Ectodermal cell (in vitro differentiated cells): ENCODE measurements around the gene SNED1.

Experiments
- H3K27ac ChIP-seq: 2 replicates; pipeline ENCODE4 v1.7.0; 2013; ENCODE audit warnings: mild to moderate bottlenecking, low read depth, low read length; ENCODE audit not compliant: insufficient read depth, poor library complexity, severe bottlenecking
- H3K27me3 ChIP-seq: 2 replicates; pipeline ENCODE4 v1.7.0; 2013; ENCODE audit warnings: mild to moderate bottlenecking, low read length; ENCODE audit not compliant: insufficient read depth, control insufficient read depth, poor library complexity, severe bottlenecking
- H3K36me3 ChIP-seq: one replicate; pipeline ENCODE4 v1.7.0; 2013; ENCODE audit warnings: low read length; ENCODE audit not compliant: control insufficient read depth, insufficient read depth
- H3K4me1 ChIP-seq: one replicate; pipeline ENCODE4 v1.7.0; 2013; ENCODE audit warnings: low read length; ENCODE audit not compliant: control insufficient read depth, insufficient read depth
- H3K4me3 ChIP-seq: 2 replicates; pipeline ENCODE4 v1.7.0; 2013; ENCODE audit warnings: low read depth, low read length, control low read depth; ENCODE audit not compliant: insufficient read depth
- H3K9me3 ChIP-seq: 2 replicates; pipeline ENCODE4 v1.7.0; 2013; ENCODE audit warnings: mild to moderate bottlenecking, low read length, moderate library complexity; ENCODE audit not compliant: control insufficient read depth
- WGBS, 2 experiments: methylation state at CpG; one replicate each; pipeline ENCODE4 v1.1.7; 2013; ENCODE audit warnings: missing lambda C conversion rate in 2 of 2; 5-methylcytosine and 5-hydroxymethylcytosine counted together

SNED1 gene

GRCh38 chr2:241070361-241070760, 71.9 kb downstream of the SNED1 start:
- H3K4me3 ChIP-seq = no peak overlapping the region
- 93 to 95% methylated on average over 13 of the region's 13 CpGs for WGBS, 2 experiments
- H3K4me1 ChIP-seq = peaks cover 3% of the 10 kb centered on the region
- no peaks in the 10 kb centered on the region for H3K27me3 ChIP-seq
- no peak overlapping the region for H3K27ac ChIP-seq
- H3K9me3 ChIP-seq = no peaks in the 10 kb centered on the region
- H3K36me3 ChIP-seq = no peaks in the 10 kb centered on the region

- 91% methylated on average over 31 of the region's 31 CpGs for WGBS, 2 experiments
- Histone ChIP-seq H3K4me3 (no peak overlapping the region), H3K4me1 (peaks cover 3% of the 10 kb centered on the region), H3K9me3 (no peaks in the 10 kb centered on the region), H3K27me3 (no peaks in the 10 kb centered on the region), H3K27ac (no peak overlapping the region), H3K36me3 (no peaks in the 10 kb centered on the region)
These were observed 72.6 kb downstream of the SNED1 start for GRCh38 chr2:241070811-241071676.

DNA sequence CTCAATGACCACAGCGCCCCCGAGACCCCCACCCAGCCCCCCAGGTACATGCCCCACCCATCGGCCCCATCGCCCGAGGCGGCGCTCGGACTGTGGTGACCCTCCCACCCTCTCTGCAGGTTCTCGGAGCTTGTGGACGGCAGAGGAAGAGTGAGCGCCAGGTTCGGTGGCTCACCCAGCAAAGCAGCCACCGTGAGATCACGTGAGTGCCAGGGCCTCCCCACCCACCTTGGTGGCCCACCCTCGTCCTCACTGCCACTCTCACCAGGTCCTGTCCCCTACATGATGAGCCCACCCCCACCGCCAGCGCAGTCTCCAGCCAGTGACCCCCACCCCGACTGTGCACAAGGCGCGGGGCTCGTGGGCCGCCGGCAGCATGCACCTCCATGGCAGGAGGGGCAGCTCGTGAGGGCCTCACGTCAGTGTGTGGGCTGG, 73.3 kb downstream of the SNED1 start:
- no peak overlapping the region for H3K4me3 ChIP-seq
- H3K36me3 ChIP-seq = no peaks in the 10 kb centered on the region
- H3K27ac ChIP-seq = no peak overlapping the region
- WGBS, 2 experiments = 95% methylated on average over 25 of the region's 25 CpGs
- no peaks in the 10 kb centered on the region for H3K9me3 ChIP-seq
- no peaks in the 10 kb centered on the region for H3K27me3 ChIP-seq
- H3K4me1 ChIP-seq = peaks cover 3% of the 10 kb centered on the region

DNA sequence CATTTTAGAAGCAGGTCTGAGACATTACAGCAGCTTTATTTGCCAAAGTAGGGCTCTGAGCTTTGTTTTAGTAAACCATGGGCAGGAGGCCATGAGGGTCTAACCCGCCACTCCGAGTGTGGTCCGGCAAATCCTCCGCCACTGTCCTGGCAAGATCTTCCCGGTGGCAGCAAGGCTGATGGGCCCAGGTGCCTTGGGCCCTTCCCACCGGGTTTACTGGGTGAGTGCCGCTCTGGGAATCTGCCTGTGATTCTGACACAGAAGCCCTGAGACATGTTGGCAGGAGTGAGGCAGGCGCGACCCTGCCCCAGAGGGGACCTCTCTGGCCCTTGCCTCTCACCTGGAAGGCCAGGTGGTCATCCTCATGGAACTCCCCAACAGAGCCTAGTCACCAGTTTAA, 73.7 kb downstream of the SNED1 start:
- Histone ChIP-seq H3K9me3 (no peaks in the 10 kb centered on the region), H3K27ac (no peak overlapping the region), H3K4me3 (no peak overlapping the region), H3K4me1 (peaks cover 3% of the 10 kb centered on the region), H3K27me3 (no peaks in the 10 kb centered on the region), H3K36me3 (no peaks in the 10 kb centered on the region)
- WGBS, 2 experiments = 82 to 84% methylated on average over 9 of the region's 9 CpGs

GRCh38 chr2:241072553-241073165, 74.2 kb downstream of the SNED1 start:
- H3K4me1 ChIP-seq = peaks cover 3% of the 10 kb centered on the region

GRCh38 chr2:241073166-241074064, 75.0 kb downstream of the SNED1 start:
- Histone ChIP-seq H3K36me3 (no peaks in the 10 kb centered on the region), H3K9me3 (no peaks in the 10 kb centered on the region), H3K4me1 (peaks cover 3% of the 10 kb centered on the region), H3K27me3 (no peaks in the 10 kb centered on the region), H3K4me3 (no peak overlapping the region), H3K27ac (no peak overlapping the region)
- WGBS, 2 experiments = 85 to 87% methylated on average over 25 of the region's 25 CpGs

More at GRCh38 chr2:241072553-241073165, 74.2 kb downstream of the SNED1 start:
- 84 to 89% methylated on average over 14 of the region's 14 CpGs for WGBS, 2 experiments
- Histone ChIP-seq H3K9me3 (no peaks in the 10 kb centered on the region), H3K27me3 (no peaks in the 10 kb centered on the region), H3K36me3 (no peaks in the 10 kb centered on the region), H3K27ac (no peak overlapping the region), H3K4me3 (no peak overlapping the region)

DNA sequence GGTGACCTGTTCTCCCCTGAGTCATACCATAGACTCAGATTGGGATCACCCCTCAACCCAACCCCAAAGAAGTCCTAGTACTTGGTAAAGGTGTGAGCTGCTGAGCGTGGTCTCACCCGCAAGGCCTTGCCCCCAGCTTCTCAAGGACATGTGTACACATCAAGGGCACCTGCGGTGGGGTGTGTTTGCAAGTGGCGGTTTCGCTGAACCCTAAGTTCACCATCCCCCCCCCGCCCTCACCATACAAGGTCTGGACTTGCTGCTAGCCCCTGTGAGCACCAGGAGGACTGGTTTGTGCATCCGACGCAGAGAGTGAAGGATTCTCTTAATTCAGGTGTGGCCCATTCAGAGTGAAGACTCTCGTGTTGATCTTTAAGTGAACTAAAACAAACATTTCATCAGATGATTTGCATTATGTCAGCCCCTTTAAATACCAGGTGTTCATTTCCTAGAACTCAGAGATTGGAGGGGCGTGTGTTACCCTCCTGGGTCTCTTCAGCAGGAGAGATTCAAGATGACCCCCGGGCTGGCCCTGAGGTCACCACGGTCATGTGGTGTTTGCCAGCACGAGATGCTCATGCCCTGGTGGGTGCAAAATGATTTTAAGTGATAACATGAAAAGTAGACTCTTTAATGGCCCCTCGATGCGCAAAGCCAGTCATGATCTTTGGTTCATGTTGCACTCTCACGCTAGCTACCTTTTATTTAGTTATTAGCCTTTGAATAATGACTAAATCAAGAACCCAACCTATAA, 75.8 kb downstream of the SNED1 start:
- Histone ChIP-seq H3K27me3 (no peaks in the 10 kb centered on the region), H3K9me3 (no peaks in the 10 kb centered on the region), H3K4me1 (peaks cover 3% of the 10 kb centered on the region), H3K36me3 (no peaks in the 10 kb centered on the region), H3K27ac (no peak overlapping the region), H3K4me3 (no peak overlapping the region)
- 93 to 94% methylated on average over 16 of the region's 16 CpGs for WGBS, 2 experiments

DNA sequence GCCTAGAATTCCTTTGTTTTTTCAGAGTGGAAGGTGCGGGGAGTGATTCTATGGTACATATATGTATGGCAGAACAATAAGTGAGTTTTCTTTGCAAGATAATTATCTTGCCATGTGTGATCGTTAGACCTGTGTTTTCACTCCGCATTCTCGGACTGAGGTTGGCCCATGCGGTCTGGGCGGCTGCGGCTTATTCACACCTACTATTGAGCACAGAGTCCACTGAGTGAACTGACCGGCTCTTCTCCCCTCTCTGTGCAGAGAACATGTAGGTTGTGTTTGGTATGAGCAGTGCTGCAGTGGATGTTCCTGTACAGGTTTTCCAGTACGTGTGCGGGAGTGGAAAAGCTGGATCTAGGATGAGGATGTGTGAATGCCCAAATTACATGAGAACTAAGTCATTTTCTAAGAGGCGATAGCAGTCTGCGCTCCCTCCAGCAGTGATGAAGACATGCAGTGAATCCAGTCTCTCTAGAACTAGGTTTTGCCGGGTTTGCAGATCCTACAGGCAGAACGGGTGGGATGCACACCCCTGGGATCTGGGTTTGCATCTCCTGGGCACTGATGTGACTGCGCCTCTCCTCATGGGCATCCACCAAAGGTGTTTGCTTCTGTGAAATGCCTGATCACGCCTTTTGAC, 76.6 kb downstream of the SNED1 start:
- H3K27ac ChIP-seq = no peak overlapping the region
- H3K36me3 ChIP-seq = no peaks in the 10 kb centered on the region
- peaks cover 3% of the 10 kb centered on the region for H3K4me1 ChIP-seq
- 94 to 96% methylated on average over 15 to 16 of the region's 16 CpGs for WGBS, 2 experiments
- H3K9me3 ChIP-seq = no peaks in the 10 kb centered on the region
- no peaks in the 10 kb centered on the region for H3K27me3 ChIP-seq
- H3K4me3 ChIP-seq = no peak overlapping the region

GRCh38 chr2:241080405-241081189, 82.2 kb downstream of the SNED1 start:
- Histone ChIP-seq H3K9me3 (no peaks in the 10 kb centered on the region), H3K27ac (no peak overlapping the region), H3K4me1 (no peaks in the 10 kb centered on the region), H3K36me3 (no peaks in the 10 kb centered on the region), H3K4me3 (no peak overlapping the region), H3K27me3 (no peaks in the 10 kb centered on the region)
- 92 to 93% methylated on average over 18 of the region's 18 CpGs for WGBS, 2 experiments
